HCT116 (cell line): ENCODE results near the gene MTOR. TPM values are rescaled to one million over a fixed set of nuclear protein-coding genes. Genes with fewer than 3 reads are reported as not detected.

ENCODE experiments used
- ATAC-seq: fragments of 200-7000 bp; cut with Tn5 transposase; 2 replicates; pipeline ENCODE4 v1.9.1; 2020; ENCODE audit warnings: mild to moderate bottlenecking, moderate library complexity
- BruUV-seq: library from RNA; stranded (reverse); fragments of 400-500 nt; replicated peaks from 2 replicates; lab custom pipeline; 2021; lab: Mats Ljungman, UMichigan
- CTCF ChIA-PET: fragments of 300-600 bp; sonication (Branson Sonifier 250); formaldehyde crosslinking; loops from one replicate; lab custom pipeline; 2021; ENCODE audit warnings: antibody characterized with exemption; lab: Charles Lee
- POLR2A ChIA-PET: fragments of 300-600, 350-600 bp; sonication (Branson Sonifier 250); formaldehyde crosslinking; loops from one replicate; lab custom pipeline; 2021; ENCODE audit warnings: antibody characterized with exemption; lab: Charles Lee
- RAD21 ChIA-PET, 2 experiments: fragments of 300-600 bp; sonication (Branson Sonifier 250); formaldehyde crosslinking; loops; one replicate each; lab custom pipeline; 2023; ENCODE audit warnings: low total read pairs in 2 of 2; ENCODE audit not compliant: uncharacterized antibody in 2 of 2, unreplicated experiment in 2 of 2, low non-redundant PET in 1 of 2; lab: Charles Lee
- DNase-seq: peaks from one replicate; pipeline ENCODE4 v3.0.0-alpha.2; 2010; ENCODE audit warnings: low read depth, low spot score
- H2AFZ ChIP-seq: fragments of 200-600 bp; shearing (Covaris generic), sonication (generic); 2 replicates; pipeline ENCODE4 v1.6.1; 2017; ENCODE audit warnings: low read depth, mixed run types, mixed read lengths, antibody characterized with exemption, low read length; ENCODE audit not compliant: poor library complexity, severe bottlenecking
- H3K27ac ChIP-seq: 2 replicates; pipeline ENCODE4 v1.5.1; 2012; ENCODE audit warnings: low read depth, low read length
- H3K27me3 ChIP-seq: fragments of 200-600 bp; sonication (generic); 2 replicates; pipeline ENCODE4 v1.6.1; 2016; ENCODE audit warnings: mixed run types, low read length, mixed read lengths; ENCODE audit not compliant: insufficient read depth
- H3K36me3 ChIP-seq, 2 experiments: fragments of 200-500 bp in 1 of 2; fragments of 200-600 bp in 1 of 2; sonication (Bioruptor generic) in 1 of 2; sonication (generic) in 1 of 2; 2 replicates each; pipeline versions ENCODE4 v1.5.1 to v1.6.1; 2014 to 2016; ENCODE audit warnings: low read length in 2 of 2, inconsistent platforms in 1 of 2, mixed read lengths in 1 of 2, mixed run types in 1 of 2; ENCODE audit not compliant: insufficient read depth in 2 of 2, control insufficient read depth in 1 of 2
- H3K4me1 ChIP-seq, 2 experiments: fragments of 200-600 bp in 1 of 2; sonication (generic) in 1 of 2; 2 replicates each; pipeline versions ENCODE4 v1.5.1 to v1.6.1; 2012 to 2017; ENCODE audit warnings: low read length in 2 of 2, inconsistent platforms in 1 of 2, mild to moderate bottlenecking in 1 of 2, mixed read lengths in 1 of 2, mixed run types in 1 of 2, moderate library complexity in 1 of 2; ENCODE audit not compliant: insufficient read depth in 2 of 2, control insufficient read depth in 1 of 2
- H3K4me2 ChIP-seq: fragments of 200-600 bp; sonication (generic); 2 replicates; pipeline ENCODE4 v1.6.1; 2017; ENCODE audit warnings: mixed run types, low read length, mixed read lengths
- H3K4me3 ChIP-seq, 2 experiments: fragments of 200-600 bp in 1 of 2; sonication (generic) in 1 of 2; replicated peaks in 1 of 2; 2 replicates each; pipeline ENCODE4 v1.5.1; 2011 to 2016; ENCODE audit warnings: low read length in 2 of 2, control low read depth in 1 of 2, low read depth in 1 of 2, mild to moderate bottlenecking in 1 of 2, mixed read lengths in 1 of 2, mixed run types in 1 of 2
- H3K79me2 ChIP-seq: fragments of 200-600 bp; sonication (generic); 2 replicates; pipeline ENCODE4 v1.6.1; 2017; ENCODE audit warnings: mild to moderate bottlenecking, mixed run types, low read length, moderate library complexity, mixed read lengths; ENCODE audit not compliant: insufficient read depth
- H3K9ac ChIP-seq: fragments of 200-600 bp; sonication (generic); 2 replicates; pipeline ENCODE4 v1.6.1; 2016; ENCODE audit warnings: low read length, mixed read lengths
- H3K9me2 ChIP-seq: fragments of 200-600 bp; sonication (generic), shearing (Covaris generic); 2 replicates; pipeline ENCODE4 v1.6.1; 2017; ENCODE audit warnings: mixed run types, mild to moderate bottlenecking, moderate library complexity; ENCODE audit not compliant: insufficient read depth
- H3K9me3 ChIP-seq, 2 experiments: fragments of 200-500 bp in 1 of 2; fragments of 200-600 bp in 1 of 2; sonication (Bioruptor generic) in 1 of 2; sonication (generic) in 1 of 2; 2 replicates each; pipeline ENCODE4 v1.6.1; 2014 to 2017; ENCODE audit warnings: low read length in 2 of 2, mixed read lengths in 2 of 2, inconsistent platforms in 1 of 2, low read depth in 1 of 2, mild to moderate bottlenecking in 1 of 2, mixed run types in 1 of 2, moderate library complexity in 1 of 2; ENCODE audit not compliant: control insufficient read depth in 1 of 2, insufficient read depth in 1 of 2
- H4K20me1 ChIP-seq: fragments of 200-600 bp; sonication (generic), shearing (Covaris generic); 2 replicates; pipeline ENCODE4 v1.6.1; 2017; ENCODE audit warnings: mixed run types, mild to moderate bottlenecking, moderate library complexity; ENCODE audit not compliant: insufficient read depth
- CBX3 ChIP-seq: IDR thresholded peaks from 2 replicates; pipeline ENCODE4 v1.6.1; 2012; ENCODE audit warnings: low read depth
- CEBPB ChIP-seq: IDR thresholded peaks from 2 replicates; pipeline ENCODE4 v1.6.1; 2012; ENCODE audit warnings: low read depth
- EGR1 ChIP-seq: IDR thresholded peaks from 2 replicates; pipeline ENCODE4 v1.6.1; 2012; ENCODE audit warnings: low read depth
- ELF1 ChIP-seq: IDR thresholded peaks from 2 replicates; pipeline ENCODE4 v1.6.1; 2012; ENCODE audit warnings: low read depth, borderline replicate concordance
- EZH2 ChIP-seq: fragments of 200-600 bp; sonication (generic); IDR thresholded peaks from 2 replicates; pipeline ENCODE4 v1.6.1; 2017; ENCODE audit warnings: antibody characterized with exemption, mixed run types
- EZH2phosphoT487 ChIP-seq: fragments of 200-600 bp; IDR thresholded peaks from 2 replicates; pipeline ENCODE4 v1.6.1; 2018; ENCODE audit warnings: antibody characterized with exemption, borderline replicate concordance
- POLR2A ChIP-seq: IDR thresholded peaks from 2 replicates; pipeline ENCODE4 v1.7.0; 2011; ENCODE audit warnings: borderline replicate concordance; ENCODE audit not compliant: insufficient read depth, insufficient read length; ENCODE audit errors: extremely low read depth
- POLR2AphosphoS5 ChIP-seq: IDR thresholded peaks from 2 replicates; pipeline ENCODE4 v1.6.1; 2011; ENCODE audit warnings: mild to moderate bottlenecking, low read depth, low read length, moderate library complexity
- RAD21 ChIP-seq: IDR thresholded peaks from 2 replicates; pipeline ENCODE4 v1.6.1; 2012; ENCODE audit warnings: low read depth, mild to moderate bottlenecking
- SIN3A ChIP-seq: IDR thresholded peaks from 2 replicates; pipeline ENCODE4 v1.6.1; 2012; ENCODE audit warnings: low read depth
- SP1 ChIP-seq: IDR thresholded peaks from 2 replicates; pipeline ENCODE4 v1.6.1; 2012; ENCODE audit warnings: low read depth
- TCF7L2 ChIP-seq: IDR thresholded peaks from 2 replicates; pipeline ENCODE4 v1.7.0; 2011; ENCODE audit warnings: borderline replicate concordance, inconsistent platforms; ENCODE audit not compliant: insufficient read depth, insufficient read length; ENCODE audit errors: extremely low read depth
- YY1 ChIP-seq: IDR thresholded peaks from 2 replicates; pipeline ENCODE4 v1.6.1; 2011; ENCODE audit warnings: low read length, low read depth, moderate library complexity, mild to moderate bottlenecking; ENCODE audit not compliant: insufficient replicate concordance; ENCODE audit errors: extremely low read depth
- ZFX ChIP-seq: fragments of 450-650 bp; IDR thresholded peaks from 2 replicates; pipeline ENCODE4 v1.6.1; 2017
- ZNF274 ChIP-seq: fragments of 200-500 bp; sonication (Bioruptor generic); IDR thresholded peaks from 2 replicates; pipeline ENCODE4 v1.6.1; 2014; ENCODE audit warnings: mild to moderate bottlenecking, low read depth, low read length, inconsistent platforms
- intact Hi-C: fragments of 100-400 bp; cut with micrococcal nuclease; formaldehyde crosslinking; loops from 2 replicates; pipeline ENCODE4 v1.10.0; 2022
- total RNA-seq: library from RNA; stranded (reverse); gene quantifications from one replicate; pipeline ENCODE4 v1.2.1, GENCODE V29; 2021; ENCODE audit not compliant: unreplicated experiment
- TF ChIP-seq, protein P1 (sequence below): IDR thresholded peaks from 2 replicates; pipeline ENCODE4 v1.6.1; 2012
- TF ChIP-seq, protein P2 (sequence below): IDR thresholded peaks from 2 replicates; pipeline ENCODE4 v1.6.1; 2012; ENCODE audit warnings: low read depth

The MTOR gene
- total RNA-seq, 1 experiment from 2014 or later: 42.2 TPM

DNA sequence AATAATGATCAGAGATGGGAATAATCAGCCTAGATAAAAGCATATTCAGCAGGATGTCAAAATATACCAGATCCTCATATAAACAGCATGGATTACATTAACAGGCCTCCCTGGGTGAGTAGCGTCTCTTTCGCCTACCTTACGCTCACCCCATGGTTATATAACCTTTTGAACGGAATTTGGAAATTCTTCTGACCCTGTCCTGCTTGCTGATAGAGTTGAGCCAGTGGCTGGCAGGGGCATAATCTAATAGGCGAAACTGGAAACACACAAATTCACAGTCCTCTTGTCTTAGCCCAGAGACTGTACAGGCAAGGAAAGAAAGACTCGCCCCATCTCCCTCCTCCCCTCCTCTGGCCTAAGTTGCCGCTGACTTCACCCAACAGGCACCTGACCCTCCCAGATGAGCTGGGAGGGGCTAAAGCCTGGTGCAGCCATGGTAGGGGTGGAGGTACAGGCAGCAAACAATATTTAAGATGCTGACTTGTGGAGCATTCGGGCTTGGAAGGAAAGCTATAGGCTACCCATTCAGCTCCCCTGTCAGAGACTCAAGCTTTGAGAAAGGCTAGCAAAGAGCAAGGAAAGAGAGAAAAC lies 73.4 kb downstream of the MTOR start, which contains the start of gene ANGPTL7:
Gene ANGPTL7 (plus strand): TSS at position 498 of the 594 bp plus-strand sequence. CDS start 225 bp downstream, outside the sequence.
- POLR2A ChIA-PET: no interaction called here
- no TSS peak for BruUV-seq
- intact Hi-C loops: no loop called here
- TF ChIP-seq EZH2phosphoT487 (no peak), RAD21 (no peak), ELF1 (no peak), YY1 (no peak), EGR1 (no peak), SIN3A (no peak), ZFX (no peak)
- TF ChIP-seq, protein P1, sequence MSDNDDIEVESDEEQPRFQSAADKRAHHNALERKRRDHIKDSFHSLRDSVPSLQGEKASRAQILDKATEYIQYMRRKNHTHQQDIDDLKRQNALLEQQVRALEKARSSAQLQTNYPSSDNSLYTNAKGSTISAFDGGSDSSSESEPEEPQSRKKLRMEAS: no peak
- H3K79me2 ChIP-seq: no peaks in the 10 kb centered on the region
- DNase-seq: no peak
- H3K4me3 ChIP-seq: no peak within 1 kb of the TSS
- H4K20me1 ChIP-seq: no peaks in the 10 kb centered on the region
- no peak within 1 kb of the TSS for H3K9ac ChIP-seq
- H3K4me1 ChIP-seq: no peaks in the 10 kb centered on the region
- no peaks in the 10 kb centered on the region for H3K9me2 ChIP-seq
- H3K4me2 ChIP-seq: no peak within 1 kb of the TSS
- no peaks in the 10 kb centered on the region for H3K27me3 ChIP-seq
- RAD21 ChIA-PET: no interaction called here
- H3K36me3 ChIP-seq: peaks cover 2 to 8% of the 10 kb centered on the region in 2 experiments; a peak in 1 of 4 replicates
- no peak within 1 kb of the TSS for H3K27ac ChIP-seq
- H3K9me3 ChIP-seq: no peaks in the 10 kb centered on the region
- no peak within 1 kb of the TSS for H2AFZ ChIP-seq
- CTCF ChIA-PET: no interaction called here
- no peak; the same call in 1 of the 2 replicates for ATAC-seq

DNA sequence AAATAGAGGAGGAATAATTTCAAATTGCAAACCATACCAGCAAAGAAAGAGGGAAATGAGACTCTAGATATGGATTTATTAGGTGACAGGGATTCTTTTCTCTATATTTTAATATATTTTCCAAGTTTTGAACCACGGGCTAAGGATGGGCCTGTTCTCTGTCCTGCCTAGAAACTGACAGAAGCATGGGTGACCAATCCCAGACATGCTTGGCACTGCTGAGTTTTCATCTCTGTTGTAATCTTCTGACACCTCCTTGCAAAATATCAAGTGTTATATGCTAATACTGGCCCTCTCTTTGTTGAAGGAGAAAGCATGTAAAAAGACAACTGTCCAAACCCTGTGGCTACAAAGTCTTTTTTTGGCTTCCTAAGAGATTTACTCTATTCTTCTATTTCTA lies 74.0 kb downstream of the MTOR start:
- peaks cover 0 to 9% of the 10 kb centered on the region in 2 experiments; a peak in 1 of 4 replicates for H3K36me3 ChIP-seq
- ATAC-seq (no peak), DNase-seq (no peak)
- H4K20me1 ChIP-seq: no peaks in the 10 kb centered on the region
- no peaks in the 10 kb centered on the region for H3K9me3 ChIP-seq
- BruUV-seq: no TSS peak
- ChIA-PET CTCF (no interaction called here), POLR2A (no interaction called here), RAD21 (no interaction called here)
- no peaks in the 10 kb centered on the region for H3K4me1 ChIP-seq
- H3K9ac ChIP-seq: no peak overlapping the region
- TF ChIP-seq POLR2AphosphoS5 (no peak), ELF1 (no peak), CEBPB (no peak), ZNF274 (no peak), ZFX (no peak), RAD21 (no peak), TCF7L2 (no peak), CBX3 (no peak), SIN3A (no peak), POLR2A (no peak), EZH2phosphoT487 (no peak), EGR1 (no peak), SP1 (no peak), EZH2 (no peak)
- TF ChIP-seq, protein P2, sequence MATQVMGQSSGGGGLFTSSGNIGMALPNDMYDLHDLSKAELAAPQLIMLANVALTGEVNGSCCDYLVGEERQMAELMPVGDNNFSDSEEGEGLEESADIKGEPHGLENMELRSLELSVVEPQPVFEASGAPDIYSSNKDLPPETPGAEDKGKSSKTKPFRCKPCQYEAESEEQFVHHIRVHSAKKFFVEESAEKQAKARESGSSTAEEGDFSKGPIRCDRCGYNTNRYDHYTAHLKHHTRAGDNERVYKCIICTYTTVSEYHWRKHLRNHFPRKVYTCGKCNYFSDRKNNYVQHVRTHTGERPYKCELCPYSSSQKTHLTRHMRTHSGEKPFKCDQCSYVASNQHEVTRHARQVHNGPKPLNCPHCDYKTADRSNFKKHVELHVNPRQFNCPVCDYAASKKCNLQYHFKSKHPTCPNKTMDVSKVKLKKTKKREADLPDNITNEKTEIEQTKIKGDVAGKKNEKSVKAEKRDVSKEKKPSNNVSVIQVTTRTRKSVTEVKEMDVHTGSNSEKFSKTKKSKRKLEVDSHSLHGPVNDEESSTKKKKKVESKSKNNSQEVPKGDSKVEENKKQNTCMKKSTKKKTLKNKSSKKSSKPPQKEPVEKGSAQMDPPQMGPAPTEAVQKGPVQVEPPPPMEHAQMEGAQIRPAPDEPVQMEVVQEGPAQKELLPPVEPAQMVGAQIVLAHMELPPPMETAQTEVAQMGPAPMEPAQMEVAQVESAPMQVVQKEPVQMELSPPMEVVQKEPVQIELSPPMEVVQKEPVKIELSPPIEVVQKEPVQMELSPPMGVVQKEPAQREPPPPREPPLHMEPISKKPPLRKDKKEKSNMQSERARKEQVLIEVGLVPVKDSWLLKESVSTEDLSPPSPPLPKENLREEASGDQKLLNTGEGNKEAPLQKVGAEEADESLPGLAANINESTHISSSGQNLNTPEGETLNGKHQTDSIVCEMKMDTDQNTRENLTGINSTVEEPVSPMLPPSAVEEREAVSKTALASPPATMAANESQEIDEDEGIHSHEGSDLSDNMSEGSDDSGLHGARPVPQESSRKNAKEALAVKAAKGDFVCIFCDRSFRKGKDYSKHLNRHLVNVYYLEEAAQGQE: no peak
- TF ChIP-seq, protein P1: no peak
- intact Hi-C loops: no loop called here
- no peaks in the 10 kb centered on the region for H3K79me2 ChIP-seq
- no peaks in the 10 kb centered on the region for H3K27me3 ChIP-seq
- no peak overlapping the region for H3K27ac ChIP-seq
- no peak overlapping the region for H2AFZ ChIP-seq
- H3K4me3 ChIP-seq: no peak overlapping the region
- no peaks in the 10 kb centered on the region for H3K9me2 ChIP-seq
- no peak overlapping the region for H3K4me2 ChIP-seq
